ENCODE measurements around the gene PLAAT2. TPM values are rescaled to one million over a fixed set of nuclear protein-coding genes. Genes with fewer than 3 reads are reported as not detected.
"Not testable (repeated sequence)": the region's sequence is repeated elsewhere in the genome, so short reads cannot be mapped to it uniquely, and the experiment has no call there.

Gene PLAAT2
- total and polyA plus RNA-seq, 3 experiments from 2014 or later, result 0.31 TPM; not detected in 2

- Mint-ChIP-seq H3K36me3 (peaks cover 27 to 64% (median 43%) of the 10 kb centered on the region in 3 donors), H3K9me3 (no peaks in the 10 kb centered on the region), H3K27ac (no peak overlapping the region), H3K27me3 (peaks cover 0 to 1% of the 10 kb centered on the region in 2 donors), H3K4me1 (peaks cover 0 to 6% (median 2%) of the 10 kb centered on the region in 3 donors), H3K4me3 (no peak overlapping the region)
- no peaks in the 10 kb centered on the region for H3K4me1 ChIP-seq (ENCODE audit: insufficient read depth, low read length)
- no peak overlapping the region for H3K4me3 ChIP-seq (ENCODE audit: low read length)
- H3K27ac ChIP-seq (ENCODE audit: low read depth, low read length), result no peak overlapping the region
- H3K27me3 ChIP-seq (ENCODE audit: insufficient read depth, low read length, poor library complexity, severe bottlenecking), result no peaks in the 10 kb centered on the region
- DNase-seq, result no peak
- ChIA-PET CTCF (no interaction called here), POLR2A (no interaction called here)
- no peaks in the 10 kb centered on the region for H3K36me3 ChIP-seq (ENCODE audit: insufficient read depth, low read length)
- H3K9me3 ChIP-seq (ENCODE audit: low read length), result no peaks in the 10 kb centered on the region
These were observed 27.0 kb upstream of the PLAAT2 start for GRCh38 chr11:63590024-63590788.

GRCh38 chr11:63589000-63589399 is 25.8 kb upstream of the PLAAT2 start:
- Histone ChIP-seq H3K4me1 (ENCODE audit: insufficient read depth, low read length) (no peaks in the 10 kb centered on the region), H3K27me3 (ENCODE audit: insufficient read depth, low read length, poor library complexity, severe bottlenecking) (no peaks in the 10 kb centered on the region), H3K4me3 (ENCODE audit: low read length) (no peak overlapping the region), H3K36me3 (ENCODE audit: insufficient read depth, low read length) (no peaks in the 10 kb centered on the region), H3K27ac (ENCODE audit: low read depth, low read length) (no peak overlapping the region), H3K9me3 (ENCODE audit: low read length) (no peaks in the 10 kb centered on the region)
- peaks cover 0 to 1% of the 10 kb centered on the region in 2 donors for H3K27me3 Mint-ChIP-seq
- peak overlapping the region in 4 of 8 donors; percentile 22 to 73 (median 50) for H3K27ac Mint-ChIP-seq
- DNase-seq, result no peak
- POLR2A ChIA-PET, result no interaction called here
- peaks cover 27 to 59% (median 36%) of the 10 kb centered on the region in 3 donors for H3K36me3 Mint-ChIP-seq
- H3K4me1 Mint-ChIP-seq, result peaks cover 0 to 7% (median 2%) of the 10 kb centered on the region in 3 donors
- H3K9me3 Mint-ChIP-seq, result no peaks in the 10 kb centered on the region
- CTCF ChIA-PET, result interaction anchor here (0.7 kb wide), 1 partner anchor 163 kb away, joined by 5 read pairs; no protein-coding TSS in a partner anchor
- no peak overlapping the region for H3K4me3 Mint-ChIP-seq

- no peak overlapping the region for H3K4me3 ChIP-seq (ENCODE audit: low read length)
- H3K4me1 ChIP-seq (ENCODE audit: insufficient read depth, low read length), result peaks cover 12% of the 10 kb centered on the region
- no peak for DNase-seq
- POLR2A ChIA-PET, result interaction anchor here (0.7 kb wide), 1 partner anchor 9 kb away, joined by 6 read pairs; no protein-coding TSS in a partner anchor
- Mint-ChIP-seq H3K4me3 (no peak overlapping the region), H3K27ac (no peak overlapping the region), H3K4me1 (peaks cover 18 to 25% (median 22%) of the 10 kb centered on the region in 3 donors), H3K9me3 (peaks cover 2 to 9% (median 4%) of the 10 kb centered on the region in 5 donors), H3K36me3 (peaks cover 27 to 62% (median 37%) of the 10 kb centered on the region in 3 donors), H3K27me3 (no peaks in the 10 kb centered on the region)
- no peaks in the 10 kb centered on the region for H3K27me3 ChIP-seq (ENCODE audit: insufficient read depth, low read length, poor library complexity, severe bottlenecking)
- CTCF ChIA-PET, result no interaction called here
- H3K36me3 ChIP-seq (ENCODE audit: insufficient read depth, low read length), result no peaks in the 10 kb centered on the region
- H3K9me3 ChIP-seq (ENCODE audit: low read length), result no peaks in the 10 kb centered on the region
- no peak overlapping the region for H3K27ac ChIP-seq (ENCODE audit: low read depth, low read length)
These were observed 23.4 kb upstream of the PLAAT2 start for GRCh38 chr11:63586451-63587166.

- no peaks in the 10 kb centered on the region for H3K9me3 ChIP-seq (ENCODE audit: low read length)
- H3K4me3 Mint-ChIP-seq, result peak overlapping the region in 3 of 7 donors; percentile 0 to 69 (median 49)
- H3K27me3 Mint-ChIP-seq, result no peaks in the 10 kb centered on the region
- ChIA-PET POLR2A (no interaction called here), CTCF (interaction anchor here (1.0 kb wide), 1 partner anchor 21 kb away, joined by 3 read pairs; no protein-coding TSS in a partner anchor)
- peaks cover 12% of the 10 kb centered on the region for H3K4me1 ChIP-seq (ENCODE audit: insufficient read depth, low read length)
- no peaks in the 10 kb centered on the region for H3K27me3 ChIP-seq (ENCODE audit: insufficient read depth, low read length, poor library complexity, severe bottlenecking)
- H3K36me3 ChIP-seq (ENCODE audit: insufficient read depth, low read length), result no peaks in the 10 kb centered on the region
- H3K27ac ChIP-seq (ENCODE audit: low read depth, low read length), result no peak overlapping the region
- H3K4me1 Mint-ChIP-seq, result peaks cover 20 to 27% (median 22%) of the 10 kb centered on the region in 3 donors
- peaks cover 19 to 59% (median 34%) of the 10 kb centered on the region in 3 donors for H3K36me3 Mint-ChIP-seq
- peaks cover 6 to 25% (median 24%) of the 10 kb centered on the region in 5 donors for H3K9me3 Mint-ChIP-seq
- peak overlapping the region; percentile 32 to 97 (median 69) for H3K27ac Mint-ChIP-seq
- no peak overlapping the region for H3K4me3 ChIP-seq (ENCODE audit: low read length)
- no peak for DNase-seq
These were observed 20.1 kb upstream of the PLAAT2 start for GRCh38 chr11:63583357-63583677.

GRCh38 chr11:63581224-63581623 is 18.0 kb upstream of the PLAAT2 start:
- peaks cover 6 to 27% (median 25%) of the 10 kb centered on the region in 5 donors for H3K9me3 Mint-ChIP-seq
- DNase-seq; H3K9me3 ChIP-seq (ENCODE audit: low read length); H3K36me3 ChIP-seq (ENCODE audit: insufficient read depth, low read length); H3K27me3 Mint-ChIP-seq; H3K4me3 Mint-ChIP-seq; POLR2A ChIA-PET; H3K27ac ChIP-seq (ENCODE audit: low read depth, low read length); H3K4me3 ChIP-seq (ENCODE audit: low read length); CTCF ChIA-PET; H3K27me3 ChIP-seq (ENCODE audit: insufficient read depth, low read length, poor library complexity, severe bottlenecking): not testable (repeated sequence)
- H3K4me1 Mint-ChIP-seq, result peaks cover 20 to 27% (median 22%) of the 10 kb centered on the region in 3 donors
- peaks cover 12% of the 10 kb centered on the region for H3K4me1 ChIP-seq (ENCODE audit: insufficient read depth, low read length)
- peak overlapping the region in 1 of 8 donors; percentile 86 for H3K27ac Mint-ChIP-seq
- peaks cover 17 to 48% (median 28%) of the 10 kb centered on the region in 3 donors for H3K36me3 Mint-ChIP-seq

- CTCF ChIA-PET; H3K4me3 ChIP-seq (ENCODE audit: low read length); H3K27ac Mint-ChIP-seq; H3K27me3 ChIP-seq (ENCODE audit: insufficient read depth, low read length, poor library complexity, severe bottlenecking); DNase-seq; H3K27me3 Mint-ChIP-seq; H3K9me3 ChIP-seq (ENCODE audit: low read length); H3K27ac ChIP-seq (ENCODE audit: low read depth, low read length); POLR2A ChIA-PET; H3K36me3 ChIP-seq (ENCODE audit: insufficient read depth, low read length); H3K4me3 Mint-ChIP-seq: not testable (repeated sequence)
- Mint-ChIP-seq H3K36me3 (peaks cover 14 to 39% (median 25%) of the 10 kb centered on the region in 3 donors), H3K4me1 (peaks cover 37 to 41% (median 38%) of the 10 kb centered on the region in 3 donors), H3K9me3 (peaks cover 6 to 27% (median 25%) of the 10 kb centered on the region in 5 donors)
- peaks cover 24% of the 10 kb centered on the region for H3K4me1 ChIP-seq (ENCODE audit: insufficient read depth, low read length)
These were observed 15.7 kb upstream of the PLAAT2 start for GRCh38 chr11:63578882-63579281.

GRCh38 chr11:63574856-63575602 is 11.8 kb upstream of the PLAAT2 start:
- Histone ChIP-seq H3K4me3 (ENCODE audit: low read length) (peak overlapping the region; percentile 40), H3K9me3 (ENCODE audit: low read length) (no peaks in the 10 kb centered on the region), H3K36me3 (ENCODE audit: insufficient read depth, low read length) (no peaks in the 10 kb centered on the region), H3K4me1 (ENCODE audit: insufficient read depth, low read length) (peaks cover 15% of the 10 kb centered on the region), H3K27me3 (ENCODE audit: insufficient read depth, low read length, poor library complexity, severe bottlenecking) (no peaks in the 10 kb centered on the region), H3K27ac (ENCODE audit: low read depth, low read length) (peak overlapping the region; percentile 19)
- CTCF ChIA-PET, result interaction anchor here (2.4 to 4.5 kb wide), 2 partner anchors 23 to 96 kb away, joined by 8 to 19 read pairs; no protein-coding TSS in a partner anchor
- H3K9me3 Mint-ChIP-seq, result peaks cover 0 to 10% (median 4%) of the 10 kb centered on the region in 5 donors
- peaks cover 19 to 23% (median 21%) of the 10 kb centered on the region in 3 donors for H3K4me1 Mint-ChIP-seq
- H3K27ac Mint-ChIP-seq, result peak overlapping the region; percentile 59 to 97 (median 92)
- peaks cover 0 to 2% of the 10 kb centered on the region in 2 donors for H3K27me3 Mint-ChIP-seq
- H3K4me3 Mint-ChIP-seq, result peak overlapping the region; percentile 38 to 92 (median 81)
- peaks cover 8 to 13% (median 8%) of the 10 kb centered on the region in 3 donors for H3K36me3 Mint-ChIP-seq
- POLR2A ChIA-PET, result interaction anchor here (1.9 kb wide), 1 partner anchor 23 kb away, joined by 6 read pairs; no protein-coding TSS in a partner anchor
- no peak for DNase-seq
